HepG2 (cell line): ENCODE results near the gene SAMD5. TPM values are rescaled to one million over a fixed set of nuclear protein-coding genes. Genes with fewer than 3 reads are reported as not detected.

Source experiments
- KDM3A ChIP-seq: IDR thresholded peaks from 2 replicates; pipeline ENCODE4 v1.6.1; 2018; ENCODE audit warnings: low read depth, missing compliant biosample characterization
- KLF11 ChIP-seq: IDR thresholded peaks from 2 replicates; pipeline ENCODE4 v1.6.1; 2016; ENCODE audit warnings: missing compliant biosample characterization
- MAFG ChIP-seq: sonication (generic); formaldehyde crosslinking; IDR thresholded peaks from 2 replicates; pipeline ENCODE4 v1.5.1; 2020; ENCODE audit warnings: mild to moderate bottlenecking, missing genetic modification reagents
- SP5 ChIP-seq: IDR thresholded peaks from 2 replicates; pipeline ENCODE4 v1.6.1; 2016; ENCODE audit warnings: low read depth, borderline replicate concordance
- TSC22D2 ChIP-seq: sonication (generic); formaldehyde crosslinking; IDR thresholded peaks from 2 replicates; pipeline ENCODE4 v1.5.1; 2020; ENCODE audit warnings: missing genetic modification reagents, mild to moderate bottlenecking, borderline replicate concordance
- polyA plus RNA-seq, 8 experiments: library from polyadenylated mRNA; depleted of rRNA in 3 of 8; stranded (reverse) in 7 of 8; unstranded in 1 of 8; fragments of >200 nt; fragmentation: Illumina TruSeq in 4 of 8; extraction: Trizol in 4 of 8; gene quantifications; 2 replicates each; pipeline versions ENCODE4 v1.2.1 to v1.2.3, GENCODE V29; 2011 to 2016; ENCODE audit warnings: low read depth in 4 of 8, missing spikeins in 1 of 8, mixed read lengths in 1 of 8; ENCODE audit not compliant: insufficient read depth in 1 of 8
- total RNA-seq, 5 experiments: library from RNA; depleted of rRNA; stranded (reverse); fragments of >200 nt; fragmentation: Illumina TruSeq; extraction: Trizol; gene quantifications; 2 replicates each; pipeline ENCODE4 v1.2.3, GENCODE V29; 2016; ENCODE audit warnings: low read depth in 1 of 5
- TF ChIP-seq, protein P1 (sequence below): sonication (generic); formaldehyde crosslinking; IDR thresholded peaks from 2 replicates; pipeline ENCODE4 v1.5.0; 2020; ENCODE audit warnings: mild to moderate bottlenecking, missing genetic modification reagents, moderate library complexity
- TF ChIP-seq, protein P2 (sequence below): sonication (generic); formaldehyde crosslinking; IDR thresholded peaks from 2 replicates; pipeline ENCODE4 v1.5.0; 2020; ENCODE audit warnings: mild to moderate bottlenecking, missing genetic modification reagents
- TF ChIP-seq, protein P3 (sequence below): sonication (generic); formaldehyde crosslinking; conservative IDR thresholded peaks from 2 replicates; pipeline ENCODE4 v1.8.0; 2022; ENCODE audit warnings: low read depth, missing genetic modification reagents
- TF ChIP-seq, protein P4 (sequence below): fragments of 450-650 bp; IDR thresholded peaks from 2 replicates; pipeline ENCODE4 v1.6.1; 2017; ENCODE audit warnings: mild to moderate bottlenecking

Gene SAMD5
- total and polyA plus RNA-seq, 2 of the 13 experiments (the other 11 are each of a cell fraction or from before 2014, with no cell fraction given) = 0.02 to 0.07 TPM

DNA sequence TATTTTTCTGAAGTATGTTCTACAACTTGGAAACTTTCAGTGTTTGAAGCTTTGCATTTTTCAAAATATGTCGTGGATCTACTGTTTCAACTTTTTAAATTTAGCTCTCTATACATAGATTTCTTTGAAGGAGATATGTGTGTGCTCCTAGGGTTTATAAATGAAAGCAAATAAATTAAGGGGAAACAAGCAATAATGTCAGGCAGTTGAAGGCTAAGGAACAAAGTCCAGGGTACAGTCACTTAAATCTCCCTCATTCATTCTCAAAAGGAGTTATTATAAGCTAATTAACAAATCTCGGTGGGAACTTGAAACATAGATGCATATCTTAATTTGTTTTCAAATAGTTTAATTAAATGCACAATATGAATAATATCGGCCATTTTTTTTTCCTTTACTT lies 79.4 kb downstream of the SAMD5 start (continued):
- TF ChIP-seq, protein P1, sequence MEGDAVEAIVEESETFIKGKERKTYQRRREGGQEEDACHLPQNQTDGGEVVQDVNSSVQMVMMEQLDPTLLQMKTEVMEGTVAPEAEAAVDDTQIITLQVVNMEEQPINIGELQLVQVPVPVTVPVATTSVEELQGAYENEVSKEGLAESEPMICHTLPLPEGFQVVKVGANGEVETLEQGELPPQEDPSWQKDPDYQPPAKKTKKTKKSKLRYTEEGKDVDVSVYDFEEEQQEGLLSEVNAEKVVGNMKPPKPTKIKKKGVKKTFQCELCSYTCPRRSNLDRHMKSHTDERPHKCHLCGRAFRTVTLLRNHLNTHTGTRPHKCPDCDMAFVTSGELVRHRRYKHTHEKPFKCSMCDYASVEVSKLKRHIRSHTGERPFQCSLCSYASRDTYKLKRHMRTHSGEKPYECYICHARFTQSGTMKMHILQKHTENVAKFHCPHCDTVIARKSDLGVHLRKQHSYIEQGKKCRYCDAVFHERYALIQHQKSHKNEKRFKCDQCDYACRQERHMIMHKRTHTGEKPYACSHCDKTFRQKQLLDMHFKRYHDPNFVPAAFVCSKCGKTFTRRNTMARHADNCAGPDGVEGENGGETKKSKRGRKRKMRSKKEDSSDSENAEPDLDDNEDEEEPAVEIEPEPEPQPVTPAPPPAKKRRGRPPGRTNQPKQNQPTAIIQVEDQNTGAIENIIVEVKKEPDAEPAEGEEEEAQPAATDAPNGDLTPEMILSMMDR (CRISPR knock-in tag) = no peak
- TF ChIP-seq, protein P2, sequence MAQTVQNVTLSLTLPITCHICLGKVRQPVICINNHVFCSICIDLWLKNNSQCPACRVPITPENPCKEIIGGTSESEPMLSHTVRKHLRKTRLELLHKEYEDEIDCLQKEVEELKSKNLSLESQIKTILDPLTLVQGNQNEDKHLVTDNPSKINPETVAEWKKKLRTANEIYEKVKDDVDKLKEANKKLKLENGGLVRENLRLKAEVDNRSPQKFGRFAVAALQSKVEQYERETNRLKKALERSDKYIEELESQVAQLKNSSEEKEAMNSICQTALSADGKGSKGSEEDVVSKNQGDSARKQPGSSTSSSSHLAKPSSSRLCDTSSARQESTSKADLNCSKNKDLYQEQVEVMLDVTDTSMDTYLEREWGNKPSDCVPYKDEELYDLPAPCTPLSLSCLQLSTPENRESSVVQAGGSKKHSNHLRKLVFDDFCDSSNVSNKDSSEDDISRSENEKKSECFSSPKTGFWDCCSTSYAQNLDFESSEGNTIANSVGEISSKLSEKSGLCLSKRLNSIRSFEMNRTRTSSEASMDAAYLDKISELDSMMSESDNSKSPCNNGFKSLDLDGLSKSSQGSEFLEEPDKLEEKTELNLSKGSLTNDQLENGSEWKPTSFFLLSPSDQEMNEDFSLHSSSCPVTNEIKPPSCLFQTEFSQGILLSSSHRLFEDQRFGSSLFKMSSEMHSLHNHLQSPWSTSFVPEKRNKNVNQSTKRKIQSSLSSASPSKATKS (CRISPR knock-in tag) = no peak
- TF ChIP-seq, protein P3, sequence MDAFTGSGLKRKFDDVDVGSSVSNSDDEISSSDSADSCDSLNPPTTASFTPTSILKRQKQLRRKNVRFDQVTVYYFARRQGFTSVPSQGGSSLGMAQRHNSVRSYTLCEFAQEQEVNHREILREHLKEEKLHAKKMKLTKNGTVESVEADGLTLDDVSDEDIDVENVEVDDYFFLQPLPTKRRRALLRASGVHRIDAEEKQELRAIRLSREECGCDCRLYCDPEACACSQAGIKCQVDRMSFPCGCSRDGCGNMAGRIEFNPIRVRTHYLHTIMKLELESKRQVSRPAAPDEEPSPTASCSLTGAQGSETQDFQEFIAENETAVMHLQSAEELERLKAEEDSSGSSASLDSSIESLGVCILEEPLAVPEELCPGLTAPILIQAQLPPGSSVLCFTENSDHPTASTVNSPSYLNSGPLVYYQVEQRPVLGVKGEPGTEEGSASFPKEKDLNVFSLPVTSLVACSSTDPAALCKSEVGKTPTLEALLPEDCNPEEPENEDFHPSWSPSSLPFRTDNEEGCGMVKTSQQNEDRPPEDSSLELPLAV (CRISPR knock-in tag) = no peak
- TF ChIP-seq KLF11 (no peak), TSC22D2 (CRISPR knock-in tag) (no peak), SP5 (no peak), KDM3A (CRISPR knock-in tag) (no peak), MAFG (CRISPR knock-in tag) (no peak)
- TF ChIP-seq, protein P4, sequence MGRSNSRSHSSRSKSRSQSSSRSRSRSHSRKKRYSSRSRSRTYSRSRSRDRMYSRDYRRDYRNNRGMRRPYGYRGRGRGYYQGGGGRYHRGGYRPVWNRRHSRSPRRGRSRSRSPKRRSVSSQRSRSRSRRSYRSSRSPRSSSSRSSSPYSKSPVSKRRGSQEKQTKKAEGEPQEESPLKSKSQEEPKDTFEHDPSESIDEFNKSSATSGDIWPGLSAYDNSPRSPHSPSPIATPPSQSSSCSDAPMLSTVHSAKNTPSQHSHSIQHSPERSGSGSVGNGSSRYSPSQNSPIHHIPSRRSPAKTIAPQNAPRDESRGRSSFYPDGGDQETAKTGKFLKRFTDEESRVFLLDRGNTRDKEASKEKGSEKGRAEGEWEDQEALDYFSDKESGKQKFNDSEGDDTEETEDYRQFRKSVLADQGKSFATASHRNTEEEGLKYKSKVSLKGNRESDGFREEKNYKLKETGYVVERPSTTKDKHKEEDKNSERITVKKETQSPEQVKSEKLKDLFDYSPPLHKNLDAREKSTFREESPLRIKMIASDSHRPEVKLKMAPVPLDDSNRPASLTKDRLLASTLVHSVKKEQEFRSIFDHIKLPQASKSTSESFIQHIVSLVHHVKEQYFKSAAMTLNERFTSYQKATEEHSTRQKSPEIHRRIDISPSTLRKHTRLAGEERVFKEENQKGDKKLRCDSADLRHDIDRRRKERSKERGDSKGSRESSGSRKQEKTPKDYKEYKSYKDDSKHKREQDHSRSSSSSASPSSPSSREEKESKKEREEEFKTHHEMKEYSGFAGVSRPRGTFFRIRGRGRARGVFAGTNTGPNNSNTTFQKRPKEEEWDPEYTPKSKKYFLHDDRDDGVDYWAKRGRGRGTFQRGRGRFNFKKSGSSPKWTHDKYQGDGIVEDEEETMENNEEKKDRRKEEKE = no peak
